K562 (cell line): ENCODE data around the gene ADAT1. TPM values are rescaled to one million over a fixed set of nuclear protein-coding genes. Genes with fewer than 3 reads are reported as not detected.

ENCODE experiments used
- CTBP1 ChIP-seq: fragments of 450-650 bp; IDR thresholded peaks from 2 replicates; pipeline ENCODE4 v1.6.1; 2016; ENCODE audit warnings: borderline replicate concordance
- EP400 ChIP-seq: fragments of 450-650 bp; IDR thresholded peaks from 2 replicates; pipeline ENCODE4 v1.6.1; 2017; ENCODE audit warnings: antibody characterized with exemption, mild to moderate bottlenecking, moderate library complexity
- NRF1 ChIP-seq, 2 experiments: fragments of 450-650 bp; IDR thresholded peaks in 1 of 2; conservative IDR thresholded peaks in 1 of 2; 2 replicates each; pipeline ENCODE4 v1.6.1; 2014; ENCODE audit warnings: mild to moderate bottlenecking in 2 of 2
- PTTG1 ChIP-seq: fragments of 450-650 bp; IDR thresholded peaks from 2 replicates; pipeline ENCODE4 v1.6.1; 2016; ENCODE audit warnings: low read depth, mild to moderate bottlenecking, missing genetic modification characterization, missing compliant biosample characterization
- RB1 ChIP-seq: fragments of 450-650 bp; IDR thresholded peaks from 2 replicates; pipeline ENCODE4 v1.6.1; 2017; ENCODE audit warnings: low read depth, mild to moderate bottlenecking
- SMAD2 ChIP-seq: fragments of 150-350 bp; IDR thresholded peaks from 2 replicates; pipeline ENCODE4 v1.6.1; 2014; ENCODE audit warnings: low read depth, mild to moderate bottlenecking, low read length
- SMC3 ChIP-seq: conservative IDR thresholded peaks from 2 replicates; pipeline ENCODE4 v1.6.1; 2011; ENCODE audit warnings: low read depth, low read length, improper control_type of control experiment; ENCODE audit not compliant: insufficient read depth
- ZNF263 ChIP-seq: sonication (generic); formaldehyde crosslinking; IDR thresholded peaks from 2 replicates; pipeline ENCODE4 v1.8.0; 2022; ENCODE audit warnings: mild to moderate bottlenecking, missing genetic modification reagents, borderline replicate concordance
- ZNF445 ChIP-seq: fragments of 250-450 bp; sonication (Bioruptor Pico); IDR thresholded peaks from 2 replicates; pipeline ENCODE4 v1.4.0; 2020; ENCODE audit warnings: low read depth, mild to moderate bottlenecking, moderate library complexity
- polyA plus RNA-seq, 8 experiments: library from polyadenylated mRNA; depleted of rRNA in 4 of 8; stranded (reverse) in 5 of 8; unstranded in 3 of 8; fragments of >200 nt; fragmentation: Nextera tagmentation in 2 of 8; fragmentation: Illumina TruSeq in 1 of 8; extraction: Ambion mirVana in 2 of 8; extraction: Trizol in 1 of 8; gene quantifications; 2 replicates each; pipeline versions ENCODE4 v1.2.1 to v1.2.3, GENCODE V29; 2011 to 2014; ENCODE audit warnings: inconsistent platforms in 1 of 8, missing spikeins in 1 of 8
- total RNA-seq, 7 experiments: library from RNA; depleted of rRNA in 6 of 7; stranded (reverse); fragments of >200 nt in 6 of 7; fragmentation: Illumina TruSeq in 2 of 7; extraction: Trizol in 2 of 7; gene quantifications; 2 replicates each; pipeline versions ENCODE4 v1.2.1 to v1.2.3, GENCODE V29; 2011 to 2021; ENCODE audit warnings: low replicate concordance in 1 of 7
- TF ChIP-seq, protein P1 (sequence below), 2 experiments: fragments of 450-650 bp in 1 of 2; sonication (generic) in 1 of 2; formaldehyde crosslinking in 1 of 2; IDR thresholded peaks; 2 replicates each; pipeline versions ENCODE4 v1.7.1 to v1.9.0; 2016 to 2022; ENCODE audit warnings: inconsistent platforms in 1 of 2, mild to moderate bottlenecking in 1 of 2, missing genetic modification reagents in 1 of 2
- TF ChIP-seq, protein P2 (sequence below): fragments of 200-800 bp; sonication (Bioruptor generic); IDR thresholded peaks from 2 replicates; pipeline ENCODE4 v1.6.1; 2017; ENCODE audit warnings: missing genetic modification characterization, missing compliant biosample characterization
- TF ChIP-seq, protein P3 (sequence below): sonication (generic); formaldehyde crosslinking; IDR thresholded peaks from 2 replicates; pipeline ENCODE4 v1.8.1; 2023; ENCODE audit warnings: mild to moderate bottlenecking, missing genetic modification reagents

The ADAT1 gene
- total and polyA plus RNA-seq, 9 of the 15 experiments (the other 6 are each of a cell fraction or from before 2014, with no cell fraction given) = 16.0 to 36.7 (median 28.2) TPM

DNA sequence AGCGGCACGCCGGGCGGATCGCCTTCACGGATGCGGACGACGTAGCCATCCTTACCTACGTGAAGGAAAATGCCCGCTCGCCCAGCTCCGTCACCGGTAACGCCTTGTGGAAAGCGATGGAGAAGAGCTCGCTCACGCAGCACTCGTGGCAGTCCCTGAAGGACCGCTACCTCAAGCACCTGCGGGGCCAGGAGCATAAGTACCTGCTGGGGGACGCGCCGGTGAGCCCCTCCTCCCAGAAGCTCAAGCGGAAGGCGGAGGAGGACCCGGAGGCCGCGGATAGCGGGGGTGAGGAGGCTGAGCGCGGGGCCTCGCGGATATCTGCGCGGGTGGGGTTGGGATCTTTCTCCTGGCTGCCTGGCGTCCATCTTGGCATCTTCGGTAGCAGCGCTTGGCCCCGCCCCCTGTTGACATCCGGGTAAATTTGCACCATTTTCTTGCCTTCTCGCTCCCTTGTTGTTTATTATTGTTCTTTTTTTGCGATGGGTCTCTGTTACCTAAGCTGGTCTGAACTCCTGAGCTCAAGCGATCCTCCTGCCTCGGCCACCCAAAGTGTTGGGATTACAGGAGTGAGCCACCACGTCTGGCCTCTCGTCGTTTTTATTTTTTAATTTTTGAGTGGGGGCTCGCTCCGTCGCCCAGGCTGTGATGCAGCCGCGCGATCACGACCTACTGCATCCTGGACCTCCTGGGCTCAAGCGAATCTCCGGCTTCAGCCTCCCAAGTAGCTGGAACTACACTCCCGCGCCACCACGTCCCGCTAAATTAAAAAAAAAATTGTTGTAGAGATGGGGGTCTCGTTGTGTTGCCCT is 25.4 kb upstream of the ADAT1 start (continued):
- TF ChIP-seq, protein P1, sequence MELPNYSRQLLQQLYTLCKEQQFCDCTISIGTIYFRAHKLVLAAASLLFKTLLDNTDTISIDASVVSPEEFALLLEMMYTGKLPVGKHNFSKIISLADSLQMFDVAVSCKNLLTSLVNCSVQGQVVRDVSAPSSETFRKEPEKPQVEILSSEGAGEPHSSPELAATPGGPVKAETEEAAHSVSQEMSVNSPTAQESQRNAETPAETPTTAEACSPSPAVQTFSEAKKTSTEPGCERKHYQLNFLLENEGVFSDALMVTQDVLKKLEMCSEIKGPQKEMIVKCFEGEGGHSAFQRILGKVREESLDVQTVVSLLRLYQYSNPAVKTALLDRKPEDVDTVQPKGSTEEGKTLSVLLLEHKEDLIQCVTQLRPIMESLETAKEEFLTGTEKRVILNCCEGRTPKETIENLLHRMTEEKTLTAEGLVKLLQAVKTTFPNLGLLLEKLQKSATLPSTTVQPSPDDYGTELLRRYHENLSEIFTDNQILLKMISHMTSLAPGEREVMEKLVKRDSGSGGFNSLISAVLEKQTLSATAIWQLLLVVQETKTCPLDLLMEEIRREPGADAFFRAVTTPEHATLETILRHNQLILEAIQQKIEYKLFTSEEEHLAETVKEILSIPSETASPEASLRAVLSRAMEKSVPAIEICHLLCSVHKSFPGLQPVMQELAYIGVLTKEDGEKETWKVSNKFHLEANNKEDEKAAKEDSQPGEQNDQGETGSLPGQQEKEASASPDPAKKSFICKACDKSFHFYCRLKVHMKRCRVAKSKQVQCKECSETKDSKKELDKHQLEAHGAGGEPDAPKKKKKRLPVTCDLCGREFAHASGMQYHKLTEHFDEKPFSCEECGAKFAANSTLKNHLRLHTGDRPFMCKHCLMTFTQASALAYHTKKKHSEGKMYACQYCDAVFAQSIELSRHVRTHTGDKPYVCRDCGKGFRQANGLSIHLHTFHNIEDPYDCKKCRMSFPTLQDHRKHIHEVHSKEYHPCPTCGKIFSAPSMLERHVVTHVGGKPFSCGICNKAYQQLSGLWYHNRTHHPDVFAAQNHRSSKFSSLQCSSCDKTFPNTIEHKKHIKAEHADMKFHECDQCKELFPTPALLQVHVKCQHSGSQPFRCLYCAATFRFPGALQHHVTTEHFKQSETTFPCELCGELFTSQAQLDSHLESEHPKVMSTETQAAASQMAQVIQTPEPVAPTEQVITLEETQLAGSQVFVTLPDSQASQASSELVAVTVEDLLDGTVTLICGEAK (IDR thresholded peaks at IDR 0.05) = peak; percentile 52
- TF ChIP-seq, protein P1 (CRISPR knock-in tag; IDR thresholded peaks at IDR 0.05) = no peak
- no peak for TF ChIP-seq PTTG1 (tag)
- TF ChIP-seq CTBP1 = 0 out of 2 replicates have a peak, but pooled peaks have one; percentile 1
- TF ChIP-seq ZNF263 (CRISPR knock-in tag) = 0 out of 2 replicates have a peak, but pooled peaks have one; percentile 29
- peak; percentile 31 to 55; a peak in 2 of 4 replicates for TF ChIP-seq NRF1 (conservative IDR thresholded peaks at IDR 0.05 in 1 of 2, IDR thresholded peaks at IDR 0.05 in 1 of 2)
- TF ChIP-seq SMAD2 = no peak
- TF ChIP-seq, protein P2, sequence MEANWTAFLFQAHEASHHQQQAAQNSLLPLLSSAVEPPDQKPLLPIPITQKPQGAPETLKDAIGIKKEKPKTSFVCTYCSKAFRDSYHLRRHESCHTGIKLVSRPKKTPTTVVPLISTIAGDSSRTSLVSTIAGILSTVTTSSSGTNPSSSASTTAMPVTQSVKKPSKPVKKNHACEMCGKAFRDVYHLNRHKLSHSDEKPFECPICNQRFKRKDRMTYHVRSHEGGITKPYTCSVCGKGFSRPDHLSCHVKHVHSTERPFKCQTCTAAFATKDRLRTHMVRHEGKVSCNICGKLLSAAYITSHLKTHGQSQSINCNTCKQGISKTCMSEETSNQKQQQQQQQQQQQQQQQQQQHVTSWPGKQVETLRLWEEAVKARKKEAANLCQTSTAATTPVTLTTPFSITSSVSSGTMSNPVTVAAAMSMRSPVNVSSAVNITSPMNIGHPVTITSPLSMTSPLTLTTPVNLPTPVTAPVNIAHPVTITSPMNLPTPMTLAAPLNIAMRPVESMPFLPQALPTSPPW (CRISPR knock-in tag) = peak; percentile 51
- 0 out of 2 replicates have a peak, but pooled peaks have one; percentile 6 for TF ChIP-seq SMC3
- peak; percentile 44; the same call in 1 of the 2 replicates for TF ChIP-seq EP400
- 0 out of 2 replicates have a peak, but pooled peaks have one; percentile 18 for TF ChIP-seq RB1
- no peak for TF ChIP-seq ZNF445 (CRISPR knock-in tag)
- TF ChIP-seq, protein P3, sequence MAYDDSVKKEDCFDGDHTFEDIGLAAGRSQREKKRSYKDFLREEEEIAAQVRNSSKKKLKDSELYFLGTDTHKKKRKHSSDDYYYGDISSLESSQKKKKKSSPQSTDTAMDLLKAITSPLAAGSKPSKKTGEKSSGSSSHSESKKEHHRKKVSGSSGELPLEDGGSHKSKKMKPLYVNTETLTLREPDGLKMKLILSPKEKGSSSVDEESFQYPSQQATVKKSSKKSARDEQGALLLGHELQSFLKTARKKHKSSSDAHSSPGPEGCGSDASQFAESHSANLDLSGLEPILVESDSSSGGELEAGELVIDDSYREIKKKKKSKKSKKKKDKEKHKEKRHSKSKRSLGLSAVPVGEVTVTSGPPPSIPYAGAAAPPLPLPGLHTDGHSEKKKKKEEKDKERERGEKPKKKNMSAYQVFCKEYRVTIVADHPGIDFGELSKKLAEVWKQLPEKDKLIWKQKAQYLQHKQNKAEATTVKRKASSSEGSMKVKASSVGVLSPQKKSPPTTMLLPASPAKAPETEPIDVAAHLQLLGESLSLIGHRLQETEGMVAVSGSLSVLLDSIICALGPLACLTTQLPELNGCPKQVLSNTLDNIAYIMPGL (CRISPR knock-in tag) = peak; percentile 13; the same call in 1 of the 2 replicates
